Measurements from ENCODE around the gene PITPNM3.

GRCh38 chr17:6498901-6499540 lies 57.3 kb downstream of the PITPNM3 start:
- TF ChIP-seq POLR2A (IDR thresholded peaks at IDR 0.05) (no peak), CTCF (IDR thresholded peaks at IDR 0.05) (no peak)

All from heart left ventricle (tissue), 13 donors.